RWPE2 (cell line): ENCODE data around the gene UTP14C.
A peak's percentile ranks its signal among the peaks of the same experiment; 100 is the strongest.

ENCODE experiments used
- ATAC-seq: fragments of 200-7000 bp; cut with Tn5 transposase; 3 replicates; pipeline ENCODE4 v1.9.1; 2021; ENCODE audit warnings: low read depth
- DNase-seq: peaks from one replicate; pipeline ENCODE4 v3.0.0-alpha.2; 2020; ENCODE audit warnings: low spot score
- H3K27ac ChIP-seq: fragments of 450-650 bp; 2 replicates; pipeline ENCODE4 v1.5.1; 2017; ENCODE audit warnings: mild to moderate bottlenecking; ENCODE audit not compliant: poor library complexity, severe bottlenecking
- H3K27me3 ChIP-seq: fragments of 250-450 bp; sonication (Bioruptor Pico); 2 replicates; pipeline ENCODE4 v1.5.1; 2021; ENCODE audit warnings: mild to moderate bottlenecking, moderate library complexity; ENCODE audit not compliant: insufficient read depth, poor library complexity, severe bottlenecking
- H3K36me3 ChIP-seq: fragments of 250-450 bp; sonication (Bioruptor Pico); 2 replicates; pipeline ENCODE4 v1.5.1; 2020; ENCODE audit warnings: low read depth, mild to moderate bottlenecking, moderate library complexity
- H3K4me1 ChIP-seq: fragments of 250-450 bp; sonication (Bioruptor Pico); 2 replicates; pipeline ENCODE4 v1.5.1; 2021; ENCODE audit warnings: mild to moderate bottlenecking, moderate library complexity; ENCODE audit not compliant: insufficient read depth, poor library complexity, severe bottlenecking
- H3K4me3 ChIP-seq: fragments of 250-450 bp; sonication (Bioruptor Pico); 2 replicates; pipeline ENCODE4 v1.5.1; 2021; ENCODE audit warnings: mild to moderate bottlenecking, moderate library complexity; ENCODE audit not compliant: severe bottlenecking
- H3K9me3 ChIP-seq: fragments of 250-450 bp; sonication (Bioruptor Pico); 2 replicates; pipeline ENCODE4 v1.5.1; 2021; ENCODE audit warnings: mild to moderate bottlenecking, moderate library complexity; ENCODE audit not compliant: severe bottlenecking
- CTCF ChIP-seq: fragments of 450-650 bp; IDR thresholded peaks from one replicate; pipeline ENCODE4 v1.5.1; 2017; ENCODE audit warnings: mild to moderate bottlenecking, moderate library complexity; ENCODE audit not compliant: poor library complexity, severe bottlenecking

Gene UTP14C

GRCh38 chr13:51997641-51998330 lies 26.7 kb upstream of the UTP14C start:
- ATAC-seq, result no peak

GRCh38 chr13:51998723-51999509 lies 25.6 kb upstream of the UTP14C start:
- Histone ChIP-seq H3K4me3 (no peak overlapping the region), H3K4me1 (no peaks in the 10 kb centered on the region), H3K36me3 (no peaks in the 10 kb centered on the region), H3K27ac (no peak overlapping the region), H3K9me3 (no peaks in the 10 kb centered on the region), H3K27me3 (no peaks in the 10 kb centered on the region)
- no peak for TF ChIP-seq CTCF
- no peak for DNase-seq
- no peak for ATAC-seq

More at GRCh38 chr13:51997641-51998330, 26.7 kb upstream of the UTP14C start:
- no peaks in the 10 kb centered on the region for H3K27me3 ChIP-seq
- no peak overlapping the region for H3K27ac ChIP-seq
- H3K4me3 ChIP-seq, result no peak overlapping the region
- H3K36me3 ChIP-seq, result no peaks in the 10 kb centered on the region
- no peak for DNase-seq
- no peaks in the 10 kb centered on the region for H3K9me3 ChIP-seq
- no peaks in the 10 kb centered on the region for H3K4me1 ChIP-seq
- TF ChIP-seq CTCF, result no peak

GRCh38 chr13:51999510-51999911 lies 25.0 kb upstream of the UTP14C start:
- DNase-seq (no peak), ATAC-seq (peak; percentile 35; the same call in 1 of the 3 replicates)
- Histone ChIP-seq H3K9me3 (no peaks in the 10 kb centered on the region), H3K4me3 (no peak overlapping the region), H3K27me3 (no peaks in the 10 kb centered on the region), H3K4me1 (no peaks in the 10 kb centered on the region), H3K27ac (no peak overlapping the region), H3K36me3 (no peaks in the 10 kb centered on the region)
- no peak for TF ChIP-seq CTCF

- ATAC-seq (no peak), DNase-seq (no peak)
- H3K27ac ChIP-seq, result no peak overlapping the region
- H3K36me3 ChIP-seq, result no peaks in the 10 kb centered on the region
- no peaks in the 10 kb centered on the region for H3K27me3 ChIP-seq
- no peaks in the 10 kb centered on the region for H3K9me3 ChIP-seq
- H3K4me3 ChIP-seq, result no peak overlapping the region
- H3K4me1 ChIP-seq, result no peaks in the 10 kb centered on the region
- TF ChIP-seq CTCF, result no peak
Observed at GRCh38 chr13:51999921-52000320, 24.6 kb upstream of the UTP14C start.
